ENCODE results near the gene EZH1.
"Not testable (repeated sequence)": the region's sequence is repeated elsewhere in the genome, so short reads cannot be mapped to it uniquely, and the experiment has no call there.

Gene EZH1

GRCh38 chr17:42669705-42669976 lies 75.2 kb downstream of the EZH1 start:
- TF ChIP-seq, protein P1, sequence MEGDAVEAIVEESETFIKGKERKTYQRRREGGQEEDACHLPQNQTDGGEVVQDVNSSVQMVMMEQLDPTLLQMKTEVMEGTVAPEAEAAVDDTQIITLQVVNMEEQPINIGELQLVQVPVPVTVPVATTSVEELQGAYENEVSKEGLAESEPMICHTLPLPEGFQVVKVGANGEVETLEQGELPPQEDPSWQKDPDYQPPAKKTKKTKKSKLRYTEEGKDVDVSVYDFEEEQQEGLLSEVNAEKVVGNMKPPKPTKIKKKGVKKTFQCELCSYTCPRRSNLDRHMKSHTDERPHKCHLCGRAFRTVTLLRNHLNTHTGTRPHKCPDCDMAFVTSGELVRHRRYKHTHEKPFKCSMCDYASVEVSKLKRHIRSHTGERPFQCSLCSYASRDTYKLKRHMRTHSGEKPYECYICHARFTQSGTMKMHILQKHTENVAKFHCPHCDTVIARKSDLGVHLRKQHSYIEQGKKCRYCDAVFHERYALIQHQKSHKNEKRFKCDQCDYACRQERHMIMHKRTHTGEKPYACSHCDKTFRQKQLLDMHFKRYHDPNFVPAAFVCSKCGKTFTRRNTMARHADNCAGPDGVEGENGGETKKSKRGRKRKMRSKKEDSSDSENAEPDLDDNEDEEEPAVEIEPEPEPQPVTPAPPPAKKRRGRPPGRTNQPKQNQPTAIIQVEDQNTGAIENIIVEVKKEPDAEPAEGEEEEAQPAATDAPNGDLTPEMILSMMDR (IDR thresholded peaks at IDR 0.05; ENCODE audit: low read depth, low read length), result no peak
- no peak for DNase-seq (ENCODE audit: extremely low read depth, low read depth)

- TF ChIP-seq, protein P1 (IDR thresholded peaks at IDR 0.05; ENCODE audit: low read depth, low read length), result no peak
- DNase-seq (ENCODE audit: extremely low read depth, low read depth), result no peak
Observed at GRCh38 chr17:42667088-42667951, 77.5 kb downstream of the EZH1 start.

GRCh38 chr17:42666126-42666525 lies 78.7 kb downstream of the EZH1 start:
- not testable (repeated sequence) for DNase-seq (ENCODE audit: extremely low read depth, low read depth)

- TF ChIP-seq, protein P1 (IDR thresholded peaks at IDR 0.05; ENCODE audit: low read depth, low read length), result no peak
- DNase-seq (ENCODE audit: extremely low read depth, low read depth), result no peak
Observed at GRCh38 chr17:42665581-42666001, 79.2 kb downstream of the EZH1 start.

- TF ChIP-seq, protein P1 (IDR thresholded peaks at IDR 0.05; ENCODE audit: low read depth, low read length), result no peak
- DNase-seq (ENCODE audit: extremely low read depth, low read depth), result no peak
Observed at GRCh38 chr17:42660692-42661345, 84.0 kb downstream of the EZH1 start.

DNA sequence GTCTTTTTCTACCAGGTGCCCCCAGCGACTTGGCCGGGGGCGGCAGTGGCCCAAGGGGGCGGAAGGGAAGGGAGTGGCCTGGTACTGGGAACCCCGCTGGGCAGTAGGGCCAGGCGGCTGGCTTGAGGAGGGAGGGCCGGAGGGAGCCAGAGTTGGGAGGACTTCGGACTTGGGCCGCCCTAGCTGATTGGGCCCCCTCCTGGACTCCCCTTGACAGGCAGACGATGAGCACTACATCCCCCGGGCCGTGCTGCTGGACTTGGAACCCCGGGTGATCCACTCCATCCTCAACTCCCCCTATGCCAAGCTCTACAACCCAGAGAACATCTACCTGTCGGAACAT lies 84.9 kb downstream of the EZH1 start:
- not testable (repeated sequence) for DNase-seq (ENCODE audit: extremely low read depth, low read depth)

- no peak for DNase-seq (ENCODE audit: extremely low read depth, low read depth)
- TF ChIP-seq, protein P1 (IDR thresholded peaks at IDR 0.05; ENCODE audit: low read depth, low read length), result no peak
Observed at GRCh38 chr17:42659079-42659931, 85.5 kb downstream of the EZH1 start, which contains the start of gene TUBG2. TSS of gene TUBG2 (plus strand) at chr17:42659284. CDS start at chr17:42659504, 220 bp downstream.

All from AG09319 (cell line).